ENCODE results near the gene HSPB8.

GRCh38 chr12:119147847-119148448 lies 30.8 kb upstream of the HSPB8 start:
- TF ChIP-seq CTCF (IDR thresholded peaks at IDR 0.05; ENCODE audit: insufficient read depth, low read length) (no peak), POLR2AphosphoS5 (IDR thresholded peaks at IDR 0.05; ENCODE audit: low read depth) (no peak), GABPA (IDR thresholded peaks at IDR 0.05; ENCODE audit: low read depth) (no peak), SPI1 (IDR thresholded peaks at IDR 0.05; ENCODE audit: borderline replicate concordance, low read depth) (no peak), REST (IDR thresholded peaks at IDR 0.05; ENCODE audit: insufficient replicate concordance, low read depth) (no peak)
